H1 (cell line): Measurements from ENCODE around the gene CRYBB1.

Experiments used
- CHD2 ChIP-seq: IDR thresholded peaks from 2 replicates; pipeline ENCODE4 v1.6.1; 2012; ENCODE audit warnings: low read length, improper control_type of control experiment
- CREB1 ChIP-seq: IDR thresholded peaks from 2 replicates; pipeline ENCODE4 v1.6.1; 2012; ENCODE audit warnings: inconsistent platforms
- EP300 ChIP-seq, 2 experiments: IDR thresholded peaks; 1 replicate in 1 of 2; 2 replicates in 1 of 2; pipeline ENCODE4 v1.6.1; 2011 to 2012; ENCODE audit warnings: low read depth in 2 of 2, low read length in 2 of 2, mild to moderate bottlenecking in 2 of 2, borderline replicate concordance in 1 of 2, inconsistent platforms in 1 of 2, moderate library complexity in 1 of 2
- POLR2A ChIP-seq, 2 experiments: IDR thresholded peaks; 1 replicate in 1 of 2; 2 replicates in 1 of 2; pipeline ENCODE4 v1.6.1; 2011; ENCODE audit warnings: low read depth in 2 of 2, low read length in 2 of 2, mild to moderate bottlenecking in 2 of 2; ENCODE audit errors: control extremely low read depth in 1 of 2
- SUZ12 ChIP-seq: fragments of 200-600 bp; sonication (generic); IDR thresholded peaks from 2 replicates; pipeline ENCODE4 v1.6.1; 2012; ENCODE audit warnings: mild to moderate bottlenecking, inconsistent platforms, low read length, moderate library complexity, mixed read lengths
- TF ChIP-seq, protein P1 (sequence below), 3 experiments: IDR thresholded peaks; 1 replicate in 2 of 3; 2 replicates in 1 of 3; pipeline versions ENCODE4 v1.5.1 to v1.6.1; 2011; ENCODE audit warnings: low read length in 3 of 3, mild to moderate bottlenecking in 3 of 3, inconsistent platforms in 2 of 3, low read depth in 1 of 3, moderate library complexity in 1 of 3; ENCODE audit not compliant: insufficient read depth in 1 of 3; ENCODE audit errors: control extremely low read depth in 1 of 3

DNA sequence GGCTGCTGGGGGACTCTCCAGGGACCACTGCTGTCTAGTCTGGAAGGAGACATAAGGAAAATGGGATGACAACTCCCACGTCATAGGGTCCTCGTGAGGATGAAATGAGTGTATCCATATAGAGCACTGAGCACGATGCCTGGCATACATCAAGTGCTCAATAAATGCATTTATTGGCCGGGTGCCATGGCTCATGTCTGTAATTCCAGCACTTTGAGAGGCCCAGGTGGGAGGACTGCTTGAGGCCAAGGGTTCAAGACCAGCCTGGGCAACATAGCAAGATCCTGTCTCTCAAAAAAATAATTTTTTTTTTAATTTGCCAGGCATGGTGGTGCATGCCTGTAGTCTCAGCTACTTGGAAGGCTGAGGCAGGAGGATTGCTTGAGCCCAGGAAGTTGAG lies 15.7 kb downstream of the CRYBB1 start:
- TF ChIP-seq POLR2A (IDR thresholded peaks at IDR 0.05; ENCODE audit: control extremely low read depth in 1 of 2, low read depth in 2 of 2, low read length in 2 of 2) (no peak), CHD2 (no peak), CREB1 (no peak), SUZ12 (no peak), EP300 (IDR thresholded peaks at IDR 0.05; ENCODE audit: borderline replicate concordance in 1 of 2, low read depth in 2 of 2, low read length in 2 of 2) (no peak)
- TF ChIP-seq, protein P1, sequence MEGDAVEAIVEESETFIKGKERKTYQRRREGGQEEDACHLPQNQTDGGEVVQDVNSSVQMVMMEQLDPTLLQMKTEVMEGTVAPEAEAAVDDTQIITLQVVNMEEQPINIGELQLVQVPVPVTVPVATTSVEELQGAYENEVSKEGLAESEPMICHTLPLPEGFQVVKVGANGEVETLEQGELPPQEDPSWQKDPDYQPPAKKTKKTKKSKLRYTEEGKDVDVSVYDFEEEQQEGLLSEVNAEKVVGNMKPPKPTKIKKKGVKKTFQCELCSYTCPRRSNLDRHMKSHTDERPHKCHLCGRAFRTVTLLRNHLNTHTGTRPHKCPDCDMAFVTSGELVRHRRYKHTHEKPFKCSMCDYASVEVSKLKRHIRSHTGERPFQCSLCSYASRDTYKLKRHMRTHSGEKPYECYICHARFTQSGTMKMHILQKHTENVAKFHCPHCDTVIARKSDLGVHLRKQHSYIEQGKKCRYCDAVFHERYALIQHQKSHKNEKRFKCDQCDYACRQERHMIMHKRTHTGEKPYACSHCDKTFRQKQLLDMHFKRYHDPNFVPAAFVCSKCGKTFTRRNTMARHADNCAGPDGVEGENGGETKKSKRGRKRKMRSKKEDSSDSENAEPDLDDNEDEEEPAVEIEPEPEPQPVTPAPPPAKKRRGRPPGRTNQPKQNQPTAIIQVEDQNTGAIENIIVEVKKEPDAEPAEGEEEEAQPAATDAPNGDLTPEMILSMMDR (IDR thresholded peaks at IDR 0.05; ENCODE audit: control extremely low read depth in 1 of 3, insufficient read depth in 1 of 3, low read depth in 1 of 3, low read length in 3 of 3), result no peak
